IMR-90 (cell line): ENCODE measurements around the gene SAA4. TPM values are rescaled to one million over a fixed set of nuclear protein-coding genes. Genes with fewer than 3 reads are reported as not detected.

Source experiments
- ATAC-seq: fragments of 200-7000 bp; cut with Tn5 transposase; 2 replicates; pipeline ENCODE4 v1.9.1; 2020; ENCODE audit warnings: low read depth, mild to moderate bottlenecking, moderate library complexity
- BruUV-seq: library from RNA; stranded (reverse); fragments of 400-500 nt; replicated peaks from 2 replicates; lab custom pipeline; 2021; lab: Mats Ljungman, UMichigan
- CTCF ChIA-PET: fragments of 300-600 bp; formaldehyde crosslinking; extraction: SDS; loops from one replicate; lab custom pipeline; 2021; ENCODE audit warnings: antibody characterized with exemption; lab: Yijun Ruan, JAX
- POLR2A ChIA-PET: fragments of 300-600 bp; sonication (Branson Sonifier 250); formaldehyde crosslinking; loops from one replicate; lab custom pipeline; 2022; ENCODE audit warnings: antibody characterized with exemption; ENCODE audit not compliant: unreplicated experiment; lab: Charles Lee
- DNase-seq: peaks from one replicate; pipeline ENCODE4 v3.0.0; 2013
- H2AFZ ChIP-seq: replicated peaks from 2 replicates; pipeline ENCODE3; 2013; ENCODE audit warnings: low read length, mild to moderate bottlenecking; ENCODE audit not compliant: poor library complexity
- H2AK5ac ChIP-seq: 2 replicates; pipeline ENCODE4 v1.6.1; 2013; ENCODE audit warnings: low read depth, low read length, inconsistent platforms
- H2AK9ac ChIP-seq: replicated peaks from 2 replicates; pipeline ENCODE3; 2013; ENCODE audit warnings: mild to moderate bottlenecking, low read depth, low read length, moderate library complexity; ENCODE audit not compliant: poor library complexity
- H2BK120ac ChIP-seq: 2 replicates; pipeline ENCODE4 v1.6.1; 2013; ENCODE audit warnings: low read depth, low read length, inconsistent platforms
- H2BK15ac ChIP-seq: 3 replicates; pipeline ENCODE4 v1.6.1; 2013; ENCODE audit warnings: low read depth, low read length, inconsistent platforms
- H2BK20ac ChIP-seq: 2 replicates; pipeline ENCODE4 v1.6.1; 2013; ENCODE audit warnings: low read depth, mild to moderate bottlenecking, inconsistent platforms, low read length, moderate library complexity
- H2BK5ac ChIP-seq: 2 replicates; pipeline ENCODE4 v1.6.1; 2013; ENCODE audit warnings: mild to moderate bottlenecking, low read depth, low read length, inconsistent platforms; ENCODE audit not compliant: poor library complexity, severe bottlenecking
- H3K14ac ChIP-seq: replicated peaks from 2 replicates; pipeline ENCODE4 v1.6.1; 2013; ENCODE audit warnings: low read depth, low read length, inconsistent platforms
- H3K18ac ChIP-seq: 2 replicates; pipeline ENCODE4 v1.6.1; 2013; ENCODE audit warnings: low read depth, low read length, control low read depth
- H3K23ac ChIP-seq: 2 replicates; pipeline ENCODE4 v1.6.1; 2013; ENCODE audit warnings: low read depth, low read length, inconsistent platforms
- H3K27ac ChIP-seq: 2 replicates; pipeline ENCODE4 v1.5.1; 2013; ENCODE audit warnings: mild to moderate bottlenecking, control low read depth, low read length; ENCODE audit not compliant: insufficient read depth
- H3K27me3 ChIP-seq: 2 replicates; pipeline ENCODE4 v1.6.1; 2013; ENCODE audit warnings: low read length; ENCODE audit not compliant: control insufficient read depth, insufficient read depth
- H3K36me3 ChIP-seq: 2 replicates; pipeline ENCODE4 v1.6.1; 2013; ENCODE audit warnings: low read length, mixed read lengths; ENCODE audit not compliant: control insufficient read depth, insufficient read depth
- H3K4ac ChIP-seq: 2 replicates; pipeline ENCODE4 v1.6.1; 2013; ENCODE audit warnings: low read depth, low read length, inconsistent platforms
- H3K4me1 ChIP-seq: 2 replicates; pipeline ENCODE4 v1.6.1; 2013; ENCODE audit warnings: low read length, mixed read lengths; ENCODE audit not compliant: control insufficient read depth, insufficient read depth
- H3K4me2 ChIP-seq: 2 replicates; pipeline ENCODE4 v1.6.1; 2013; ENCODE audit warnings: low read depth, mild to moderate bottlenecking, control low read depth, low read length, moderate library complexity
- H3K4me3 ChIP-seq: 2 replicates; pipeline ENCODE4 v1.5.1; 2013; ENCODE audit warnings: low read depth, mild to moderate bottlenecking, control low read depth, low read length, moderate library complexity; ENCODE audit not compliant: insufficient read depth
- H3K56ac ChIP-seq: 2 replicates; pipeline ENCODE4 v1.6.1; 2013; ENCODE audit warnings: low read length, inconsistent platforms; ENCODE audit not compliant: insufficient read depth; ENCODE audit errors: extremely low read depth
- H3K79me1 ChIP-seq, 2 experiments: 2 replicates each; pipeline ENCODE4 v1.6.1; 2013; ENCODE audit warnings: low read length in 2 of 2, inconsistent platforms in 1 of 2, low read depth in 1 of 2
- H3K9ac ChIP-seq: 2 replicates; pipeline ENCODE4 v1.6.1; 2013; ENCODE audit warnings: low read depth, low read length, control low read depth
- H3K9me1 ChIP-seq: 2 replicates; pipeline ENCODE4 v1.6.1; 2013; ENCODE audit warnings: low read length, inconsistent platforms; ENCODE audit not compliant: insufficient read depth
- H3K9me3 ChIP-seq: 2 replicates; pipeline ENCODE4 v1.6.1; 2013; ENCODE audit warnings: low read length; ENCODE audit not compliant: control insufficient read depth, insufficient read depth
- H4K20me1 ChIP-seq: 2 replicates; pipeline ENCODE4 v1.6.1; 2013; ENCODE audit warnings: low read length, inconsistent platforms; ENCODE audit not compliant: insufficient read depth
- H4K5ac ChIP-seq: 2 replicates; pipeline ENCODE4 v1.6.1; 2013; ENCODE audit warnings: mild to moderate bottlenecking, low read depth, low read length, control low read depth
- H4K8ac ChIP-seq, 2 experiments: 2 replicates each; pipeline ENCODE4 v1.6.1; 2013; ENCODE audit warnings: low read depth in 2 of 2, low read length in 2 of 2, control low read depth in 1 of 2, inconsistent platforms in 1 of 2
- H4K91ac ChIP-seq: 2 replicates; pipeline ENCODE4 v1.6.1; 2013; ENCODE audit warnings: low read depth, low read length, inconsistent platforms; ENCODE audit not compliant: insufficient read depth
- BHLHE40 ChIP-seq: fragments of 150-350 bp; IDR thresholded peaks from 2 replicates; pipeline ENCODE4 v1.6.1; 2016; ENCODE audit warnings: mild to moderate bottlenecking, low read depth, low read length
- CHD1 ChIP-seq: IDR thresholded peaks from 2 replicates; pipeline ENCODE4 v1.6.1; 2012; ENCODE audit warnings: low read depth, low read length, improper control_type of control experiment
- SMC3 ChIP-seq: fragments of 150-350 bp; IDR thresholded peaks from 2 replicates; pipeline ENCODE4 v1.6.1; 2016; ENCODE audit warnings: low read depth, mild to moderate bottlenecking, antibody characterized with exemption, low read length, moderate library complexity
- WGBS, 2 experiments: methylation state at CpG; one replicate each; pipeline versions ENCODE4 v1.1.5 to v1.1.7; 2013; ENCODE audit warnings: missing lambda C conversion rate in 2 of 2; ENCODE audit not compliant: insufficient read length in 1 of 2; ENCODE audit errors: extremely low coverage in 2 of 2; 5-methylcytosine and 5-hydroxymethylcytosine counted together
- dilution Hi-C: fragments of 300-500 bp; cut with HindIII; formaldehyde crosslinking; loops from one replicate; pipeline ENCODE4 v1.14.3; 2018; ENCODE audit warnings: low sequenced_read_pairs; ENCODE audit not compliant: unreplicated experiment
- in situ Hi-C: fragments of 300-500 bp; cut with MboI; formaldehyde crosslinking; loops from 3 replicates; pipeline ENCODE4 v1.14.3; 2019; ENCODE audit warnings: low sequenced_read_pairs, inconsistent platforms, mixed read lengths
- intact Hi-C: fragments of 100-400 bp; cut with micrococcal nuclease; formaldehyde crosslinking; loops from 2 replicates; pipeline ENCODE4 v1.10.0; 2022
- polyA plus RNA-seq, 3 experiments: library from polyadenylated mRNA; depleted of rRNA; stranded (reverse); fragments of >200 nt; gene quantifications; 2 replicates each; pipeline ENCODE4 v1.2.3, GENCODE V29; 2012; ENCODE audit warnings: low replicate concordance in 1 of 3
- total RNA-seq: library from RNA; depleted of rRNA; stranded (reverse); fragments of >200 nt; gene quantifications from 2 replicates; pipeline ENCODE4 v1.2.3, GENCODE V29; 2012

Gene SAA4
- total and polyA plus RNA-seq, 2 of the 4 experiments (the other 2 are of a cell fraction), result not detected

- intact Hi-C loops, result no loop called here
- Histone ChIP-seq H2AK5ac (no peak overlapping the region), H3K9ac (no peak overlapping the region), H4K5ac (no peak overlapping the region), H3K56ac (no peak overlapping the region), H3K9me3 (no peaks in the 10 kb centered on the region), H3K4me1 (no peaks in the 10 kb centered on the region), H4K8ac (no peak overlapping the region), H2BK5ac (no peak overlapping the region), H3K23ac (no peak overlapping the region), H2AK9ac (no peak overlapping the region), H4K91ac (no peak overlapping the region), H2BK15ac (no peak overlapping the region), H3K36me3 (no peaks in the 10 kb centered on the region), H2AFZ (peak overlapping the region; percentile 33), H2BK20ac (no peak overlapping the region), H3K27ac (no peak overlapping the region), H4K20me1 (no peaks in the 10 kb centered on the region), H3K14ac (no peak overlapping the region), H3K79me1 (no peaks in the 10 kb centered on the region), H3K9me1 (no peaks in the 10 kb centered on the region), H3K4ac (no peak overlapping the region), H3K18ac (no peak overlapping the region), H3K4me2 (no peak overlapping the region), H2BK120ac (no peak overlapping the region), H3K4me3 (no peak overlapping the region), H3K27me3 (peaks cover 7% of the 10 kb centered on the region)
- in situ Hi-C loops, result no loop called here
- WGBS, 2 experiments, result 67% methylated on average over 5 of the region's 11 CpGs; no CpG with 5 or more reads in 1 of the 2 experiments
- no TSS peak for BruUV-seq
- TF ChIP-seq BHLHE40 (no peak), CHD1 (no peak), SMC3 (no peak)
- no peak for DNase-seq
- dilution Hi-C loops, result no loop called here
- POLR2A ChIA-PET, result no interaction called here
- CTCF ChIA-PET, result no interaction called here
- no peak for ATAC-seq
Observed at GRCh38 chr11:18253778-18254338, 17.3 kb upstream of the SAA4 start.
